ENCODE data around the gene RHCG. TPM values are rescaled to one million over a fixed set of nuclear protein-coding genes. Genes with fewer than 3 reads are reported as not detected.

Gene RHCG
- polyA plus RNA-seq, 1 of the 3 experiments (the other 2 are of a cell fraction), result not detected

GRCh38 chr15:89483079-89483478 lies 13.3 kb downstream of the RHCG start:
- POLR2A ChIA-PET, result no interaction called here
- no peak overlapping the region for H3K27ac ChIP-seq (ENCODE audit: low read depth in 2 of 2, low read length in 1 of 2)
- H4K20me1 ChIP-seq (ENCODE audit: insufficient read depth), result no peaks in the 10 kb centered on the region
- no peaks in the 10 kb centered on the region for H3K9me2 ChIP-seq
- H2AFZ ChIP-seq (ENCODE audit: low read depth), result no peak overlapping the region
- H3K79me2 ChIP-seq (ENCODE audit: insufficient read depth), result no peaks in the 10 kb centered on the region
- no peak overlapping the region for H3K4me2 ChIP-seq
- no peak overlapping the region for H3K9ac ChIP-seq
- H3K4me3 ChIP-seq (ENCODE audit: low read depth in 2 of 2, low read length in 1 of 2), result no peak overlapping the region
- H3F3A ChIP-seq (replicated peaks; ENCODE audit: insufficient read depth), result peaks cover 4% of the 10 kb centered on the region
- H3K36me3 ChIP-seq (replicated peaks in 1 of 2; ENCODE audit: control insufficient read depth in 1 of 2, insufficient read depth in 2 of 2, low read length in 1 of 2), result no peaks in the 10 kb centered on the region
- CTCF ChIA-PET, result interaction anchor here (0.9 to 17.0 kb wide), 7 partner anchors 9 to 125 kb away, joined by 3 to 305 read pairs (median 7); no protein-coding TSS in a partner anchor
- WGBS (ENCODE audit: low lambda C conversion rate), result 85% methylated on average over 6 of the region's 6 CpGs
- TF ChIP-seq POLR2AphosphoS5 (IDR thresholded peaks at IDR 0.05; ENCODE audit: low read depth, low read length) (no peak), SMC3 (IDR thresholded peaks at IDR 0.05; ENCODE audit: low read depth, low read length) (no peak), RFX5 (IDR thresholded peaks at IDR 0.05; ENCODE audit: low read length) (no peak), JUND (IDR thresholded peaks at IDR 0.05) (no peak), USF2 (IDR thresholded peaks at IDR 0.05; ENCODE audit: borderline replicate concordance, low read depth, low read length) (no peak), ZBTB33 (IDR thresholded peaks at IDR 0.05; ENCODE audit: borderline replicate concordance, low read depth) (no peak), TEAD4 (IDR thresholded peaks at IDR 0.05; ENCODE audit: borderline replicate concordance, insufficient read depth) (no peak), YY1 (IDR thresholded peaks at IDR 0.05; ENCODE audit: low read depth) (no peak), TCF12 (IDR thresholded peaks at IDR 0.05) (no peak), MXI1 (IDR thresholded peaks at IDR 0.05; ENCODE audit: low read depth, low read length) (no peak), RAD21 (IDR thresholded peaks at IDR 0.05; ENCODE audit: low read length) (no peak), GABPA (IDR thresholded peaks at IDR 0.05; ENCODE audit: low read depth) (no peak), CHD2 (IDR thresholded peaks at IDR 0.05; ENCODE audit: low read length, partially characterized antibody) (no peak)
- no peak for DNase-seq
- no peaks in the 10 kb centered on the region for H3K9me3 ChIP-seq
- no peaks in the 10 kb centered on the region for H3K27me3 ChIP-seq (ENCODE audit: insufficient read depth)
- H3K4me1 ChIP-seq (ENCODE audit: control insufficient read depth in 1 of 2, insufficient read depth in 2 of 2, low read depth in 1 of 2, low read length in 1 of 2), result no peaks in the 10 kb centered on the region

- Histone ChIP-seq H3K9ac (no peak overlapping the region), H3K79me2 (ENCODE audit: insufficient read depth) (no peaks in the 10 kb centered on the region), H3F3A (replicated peaks; ENCODE audit: insufficient read depth) (peaks cover 4% of the 10 kb centered on the region), H3K4me2 (no peak overlapping the region), H3K27me3 (ENCODE audit: insufficient read depth) (no peaks in the 10 kb centered on the region), H3K36me3 (replicated peaks in 1 of 2; ENCODE audit: control insufficient read depth in 1 of 2, insufficient read depth in 2 of 2, low read length in 1 of 2) (no peaks in the 10 kb centered on the region), H3K27ac (ENCODE audit: low read depth in 2 of 2, low read length in 1 of 2) (no peak overlapping the region), H2AFZ (ENCODE audit: low read depth) (no peak overlapping the region), H3K9me2 (no peaks in the 10 kb centered on the region), H3K9me3 (no peaks in the 10 kb centered on the region), H3K4me3 (ENCODE audit: low read depth in 2 of 2, low read length in 1 of 2) (no peak overlapping the region), H4K20me1 (ENCODE audit: insufficient read depth) (no peaks in the 10 kb centered on the region), H3K4me1 (ENCODE audit: control insufficient read depth in 1 of 2, insufficient read depth in 2 of 2, low read depth in 1 of 2, low read length in 1 of 2) (no peaks in the 10 kb centered on the region)
- POLR2A ChIA-PET, result no interaction called here
- 75% methylated on average over 5 of the region's 5 CpGs for WGBS (ENCODE audit: low lambda C conversion rate)
- CTCF ChIA-PET, result interaction anchor here (0.7 to 17.0 kb wide), 5 partner anchors 10 to 124 kb away, joined by 4 to 305 read pairs (median 8); no protein-coding TSS in a partner anchor
- DNase-seq, result no peak
- TF ChIP-seq JUND (IDR thresholded peaks at IDR 0.05) (no peak), SIN3A (IDR thresholded peaks at IDR 0.05; ENCODE audit: borderline replicate concordance, low read depth, low read length) (no peak), PBX3 (IDR thresholded peaks at IDR 0.05) (no peak), USF2 (IDR thresholded peaks at IDR 0.05; ENCODE audit: borderline replicate concordance, low read depth, low read length) (no peak), NRF1 (IDR thresholded peaks at IDR 0.05; ENCODE audit: low read depth, low read length) (no peak), EP300 (IDR thresholded peaks at IDR 0.05; ENCODE audit: borderline replicate concordance in 1 of 2, low read depth in 1 of 2, low read length in 1 of 2) (no peak), NFIC (IDR thresholded peaks at IDR 0.05; ENCODE audit: borderline replicate concordance) (no peak), TAF1 (IDR thresholded peaks at IDR 0.05; ENCODE audit: borderline replicate concordance, low read depth, low read length) (no peak), ZBTB33 (IDR thresholded peaks at IDR 0.05; ENCODE audit: borderline replicate concordance, low read depth) (no peak), CHD2 (IDR thresholded peaks at IDR 0.05; ENCODE audit: low read length, partially characterized antibody) (no peak), SMC3 (IDR thresholded peaks at IDR 0.05; ENCODE audit: low read depth, low read length) (no peak), GABPA (IDR thresholded peaks at IDR 0.05; ENCODE audit: low read depth) (no peak)
Measured at GRCh38 chr15:89482139-89482538, 14.2 kb downstream of the RHCG start.

Data from SK-N-SH (cell line).